Activated CD8-positive, alpha-beta memory T cell treated with anti-CD3 and anti-CD28 coated beads for 48 hours (primary cell): ENCODE results near the gene BHLHA15.

Experiments used
- DNase-seq, 3 experiments: peaks; one replicate each; pipeline ENCODE4 v3.0.0-alpha.2; 2020; ENCODE audit warnings: low read depth in 2 of 3, low spot score in 2 of 3

Gene BHLHA15

GRCh38 chr7:98211221-98211675, at the start of gene BHLHA15:
BHLHA15 (plus strand) TSS chr7:98211439; CDS start chr7:98212310, 871 bp downstream.
- no peak for DNase-seq

GRCh38 chr7:98162758-98163157, 48.5 kb upstream of the BHLHA15 start:
- no peak for DNase-seq

- no peak for DNase-seq
Observed at GRCh38 chr7:98163269-98163668, 48.0 kb upstream of the BHLHA15 start.

GRCh38 chr7:98163704-98164494, 47.3 kb upstream of the BHLHA15 start:
- DNase-seq, result no peak

GRCh38 chr7:98165827-98166667, 45.2 kb upstream of the BHLHA15 start:
- peak in 1 of 3 experiments; percentile 29 for DNase-seq

- DNase-seq, result no peak
Observed at GRCh38 chr7:98166668-98166970, 44.6 kb upstream of the BHLHA15 start.

- DNase-seq, result no peak
Observed at GRCh38 chr7:98167653-98168052, 43.6 kb upstream of the BHLHA15 start.

- peak in 1 of 3 experiments; percentile 32 for DNase-seq
Observed at GRCh38 chr7:98168181-98168903, 42.9 kb upstream of the BHLHA15 start.

GRCh38 chr7:98168904-98169621, 42.2 kb upstream of the BHLHA15 start:
- no peak for DNase-seq

- DNase-seq, result no peak
Observed at GRCh38 chr7:98170966-98171365, 40.3 kb upstream of the BHLHA15 start.

GRCh38 chr7:98171449-98171848, 39.8 kb upstream of the BHLHA15 start:
- no peak for DNase-seq

GRCh38 chr7:98174334-98175259, 36.6 kb upstream of the BHLHA15 start:
- no peak for DNase-seq

GRCh38 chr7:98175260-98175940, 35.8 kb upstream of the BHLHA15 start:
- no peak for DNase-seq

- DNase-seq, result no peak
Observed at GRCh38 chr7:98177553-98177952, 33.7 kb upstream of the BHLHA15 start.

- DNase-seq, result no peak
Observed at GRCh38 chr7:98178321-98178720, 32.9 kb upstream of the BHLHA15 start.

- DNase-seq, result no peak
Observed at GRCh38 chr7:98178762-98179490, 32.3 kb upstream of the BHLHA15 start.

GRCh38 chr7:98180751-98181150, 30.5 kb upstream of the BHLHA15 start:
- DNase-seq, result no peak

- DNase-seq, result no peak
Observed at GRCh38 chr7:98185101-98185500, 26.1 kb upstream of the BHLHA15 start.
